Measurements from ENCODE around the gene SOX1. TPM values are rescaled to one million over a fixed set of nuclear protein-coding genes. Genes with fewer than 3 reads are reported as not detected.

SOX1 gene
- total and polyA plus RNA-seq, 9 of the 15 experiments (the other 6 are each of a cell fraction or from before 2014, with no cell fraction given), result not detected

GRCh38 chr13:112065521-112065866 is 1.5 kb upstream of the SOX1 start:
- FAIRE-seq (no peak), DNase-seq (ENCODE audit: extremely low read depth in 1 of 4, low spot score in 3 of 4) (no peak), ATAC-seq (no peak)
- no peaks in the 10 kb centered on the region for H3K4me1 ChIP-seq (replicated peaks in 1 of 2; ENCODE audit: control insufficient read depth in 2 of 2, insufficient read depth in 2 of 2, low read length in 2 of 2)
- no peaks in the 10 kb centered on the region for H3K79me2 ChIP-seq (ENCODE audit: control insufficient read depth, insufficient read depth, low read length)
- intact Hi-C loops (cut with micrococcal nuclease) (loop anchor here (10.0 kb wide), 1 partner anchor 269 kb away; no protein-coding TSS in a partner anchor), in situ Hi-C loops (cut with MboI) (no loop called here)
- no peak for TF ChIP-seq HNRNPUL1 (IDR thresholded peaks at IDR 0.05; ENCODE audit: low read length)
- TF ChIP-seq CEBPG (CRISPR knock-in tag; IDR thresholded peaks at IDR 0.05), result no peak
- no peak for TF ChIP-seq CEBPG (tag; conservative IDR thresholded peaks at IDR 0.05 in 1 of 2, IDR thresholded peaks at IDR 0.05 in 1 of 2)
- no peak for TF ChIP-seq YBX1 (IDR thresholded peaks at IDR 0.05)
- no peak for TF ChIP-seq TGIF2 (CRISPR knock-in tag; IDR thresholded peaks at IDR 0.05)
- no peak for TF ChIP-seq RBM14 (IDR thresholded peaks at IDR 0.05; ENCODE audit: borderline replicate concordance, insufficient read depth, low read depth, low read length)
- no peak for TF ChIP-seq RBBP5 (IDR thresholded peaks at IDR 0.05; ENCODE audit: borderline replicate concordance, insufficient read depth, low read length, poor library complexity, severe bottlenecking)
- TF ChIP-seq BCL6 (CRISPR knock-in tag; IDR thresholded peaks at IDR 0.05), result no peak
- TF ChIP-seq FOXM1 (IDR thresholded peaks at IDR 0.05; ENCODE audit: low read depth), result no peak
- no peak for TF ChIP-seq FOXM1 (CRISPR knock-in tag; IDR thresholded peaks at IDR 0.05; ENCODE audit: low read depth)
- TF ChIP-seq ZNF12 (CRISPR knock-in tag; IDR thresholded peaks at IDR 0.05), result no peak
- TF ChIP-seq TRIM25 (IDR thresholded peaks at IDR 0.05; ENCODE audit: borderline replicate concordance), result no peak
- TF ChIP-seq GTF2F1 (IDR thresholded peaks at IDR 0.05; ENCODE audit: low read depth, low read length), result no peak
- no peak for TF ChIP-seq RFX1 (IDR thresholded peaks at IDR 0.05)
- no peak for TF ChIP-seq CHD4 (IDR thresholded peaks at IDR 0.05; ENCODE audit: insufficient read depth, insufficient replicate concordance, low read depth, low read length, poor library complexity, severe bottlenecking)
- TF ChIP-seq ZNF212 (CRISPR knock-in tag; IDR thresholded peaks at IDR 0.05), result no peak
- TF ChIP-seq KHSRP (IDR thresholded peaks at IDR 0.05), result no peak
- no peak for TF ChIP-seq ZNF311 (CRISPR knock-in tag; IDR thresholded peaks at IDR 0.05)
- no peak overlapping the region for H3K4me2 ChIP-seq (ENCODE audit: insufficient read depth, low read length)
- no peaks in the 10 kb centered on the region for H3K36me3 ChIP-seq (ENCODE audit: control insufficient read depth, insufficient read depth, low read length)
- CTCF ChIA-PET (ENCODE audit: low intra/inter-chr PET ratio), result no interaction called here
- WGBS (ENCODE audit: insufficient coverage, low coverage, missing lambda C conversion rate), result 4% methylated on average over 11 of the region's 11 CpGs
- H3K27me3 ChIP-seq (ENCODE audit: control insufficient read depth in 2 of 2, insufficient read depth in 2 of 2, low read length in 2 of 2), result peaks cover 0 to 28% of the 10 kb centered on the region in 2 experiments; a peak in 3 of 5 replicates
- no peak overlapping the region for H3K9ac ChIP-seq (ENCODE audit: insufficient read depth in 1 of 2, low read depth in 2 of 2, low read length in 2 of 2)
- no peak overlapping the region for H2AFZ ChIP-seq (ENCODE audit: low read depth, low read length)
- H3K4me3 ChIP-seq, result no peak overlapping the region
- H3K27ac ChIP-seq (ENCODE audit: extremely low read depth, low read depth, low read length), result no peak overlapping the region
- no TSS peak for BruUV-seq (replicated peaks)
- H3K9me3 ChIP-seq (replicated peaks; ENCODE audit: control insufficient read depth, insufficient read depth, low read depth, low read length), result no peaks in the 10 kb centered on the region
- no peaks in the 10 kb centered on the region for H3K9me1 ChIP-seq (ENCODE audit: control insufficient read depth, insufficient read depth, low read length)
- POLR2A ChIA-PET, result no interaction called here
- H4K20me1 ChIP-seq (replicated peaks; ENCODE audit: control insufficient read depth, insufficient read depth, low read length), result no peaks in the 10 kb centered on the region

All from K562 (cell line).